IMR-90 (cell line): Measurements from ENCODE around the gene NFAT5. TPM values are rescaled to one million over a fixed set of nuclear protein-coding genes. Genes with fewer than 3 reads are reported as not detected.

Source experiments
- ATAC-seq: fragments of 200-7000 bp; cut with Tn5 transposase; 2 replicates; pipeline ENCODE4 v1.9.1; 2020; ENCODE audit warnings: low read depth, mild to moderate bottlenecking, moderate library complexity
- BruUV-seq: library from RNA; stranded (reverse); fragments of 400-500 nt; replicated peaks from 2 replicates; lab custom pipeline; 2021; lab: Mats Ljungman, UMichigan
- CTCF ChIA-PET: fragments of 300-600 bp; formaldehyde crosslinking; extraction: SDS; loops from one replicate; lab custom pipeline; 2021; ENCODE audit warnings: antibody characterized with exemption; lab: Yijun Ruan, JAX
- POLR2A ChIA-PET: fragments of 300-600 bp; sonication (Branson Sonifier 250); formaldehyde crosslinking; loops from one replicate; lab custom pipeline; 2022; ENCODE audit warnings: antibody characterized with exemption; ENCODE audit not compliant: unreplicated experiment; lab: Charles Lee
- DNase-seq: peaks from one replicate; pipeline ENCODE4 v3.0.0; 2013
- H2AFZ ChIP-seq: replicated peaks from 2 replicates; pipeline ENCODE3; 2013; ENCODE audit warnings: low read length, mild to moderate bottlenecking; ENCODE audit not compliant: poor library complexity
- H2AK5ac ChIP-seq: 2 replicates; pipeline ENCODE4 v1.6.1; 2013; ENCODE audit warnings: low read depth, low read length, inconsistent platforms
- H2AK9ac ChIP-seq: replicated peaks from 2 replicates; pipeline ENCODE3; 2013; ENCODE audit warnings: mild to moderate bottlenecking, low read depth, low read length, moderate library complexity; ENCODE audit not compliant: poor library complexity
- H2BK120ac ChIP-seq: 2 replicates; pipeline ENCODE4 v1.6.1; 2013; ENCODE audit warnings: low read depth, low read length, inconsistent platforms
- H2BK15ac ChIP-seq: 3 replicates; pipeline ENCODE4 v1.6.1; 2013; ENCODE audit warnings: low read depth, low read length, inconsistent platforms
- H2BK20ac ChIP-seq: 2 replicates; pipeline ENCODE4 v1.6.1; 2013; ENCODE audit warnings: low read depth, mild to moderate bottlenecking, inconsistent platforms, low read length, moderate library complexity
- H2BK5ac ChIP-seq: 2 replicates; pipeline ENCODE4 v1.6.1; 2013; ENCODE audit warnings: mild to moderate bottlenecking, low read depth, low read length, inconsistent platforms; ENCODE audit not compliant: poor library complexity, severe bottlenecking
- H3K14ac ChIP-seq: replicated peaks from 2 replicates; pipeline ENCODE4 v1.6.1; 2013; ENCODE audit warnings: low read depth, low read length, inconsistent platforms
- H3K18ac ChIP-seq: 2 replicates; pipeline ENCODE4 v1.6.1; 2013; ENCODE audit warnings: low read depth, low read length, control low read depth
- H3K23ac ChIP-seq: 2 replicates; pipeline ENCODE4 v1.6.1; 2013; ENCODE audit warnings: low read depth, low read length, inconsistent platforms
- H3K27ac ChIP-seq: 2 replicates; pipeline ENCODE4 v1.5.1; 2013; ENCODE audit warnings: mild to moderate bottlenecking, control low read depth, low read length; ENCODE audit not compliant: insufficient read depth
- H3K27me3 ChIP-seq: 2 replicates; pipeline ENCODE4 v1.6.1; 2013; ENCODE audit warnings: low read length; ENCODE audit not compliant: control insufficient read depth, insufficient read depth
- H3K36me3 ChIP-seq: 2 replicates; pipeline ENCODE4 v1.6.1; 2013; ENCODE audit warnings: low read length, mixed read lengths; ENCODE audit not compliant: control insufficient read depth, insufficient read depth
- H3K4ac ChIP-seq: 2 replicates; pipeline ENCODE4 v1.6.1; 2013; ENCODE audit warnings: low read depth, low read length, inconsistent platforms
- H3K4me1 ChIP-seq: 2 replicates; pipeline ENCODE4 v1.6.1; 2013; ENCODE audit warnings: low read length, mixed read lengths; ENCODE audit not compliant: control insufficient read depth, insufficient read depth
- H3K4me2 ChIP-seq: 2 replicates; pipeline ENCODE4 v1.6.1; 2013; ENCODE audit warnings: low read depth, mild to moderate bottlenecking, control low read depth, low read length, moderate library complexity
- H3K4me3 ChIP-seq: 2 replicates; pipeline ENCODE4 v1.5.1; 2013; ENCODE audit warnings: low read depth, mild to moderate bottlenecking, control low read depth, low read length, moderate library complexity; ENCODE audit not compliant: insufficient read depth
- H3K56ac ChIP-seq: 2 replicates; pipeline ENCODE4 v1.6.1; 2013; ENCODE audit warnings: low read length, inconsistent platforms; ENCODE audit not compliant: insufficient read depth; ENCODE audit errors: extremely low read depth
- H3K79me1 ChIP-seq, 2 experiments: 2 replicates each; pipeline ENCODE4 v1.6.1; 2013; ENCODE audit warnings: low read length in 2 of 2, inconsistent platforms in 1 of 2, low read depth in 1 of 2
- H3K9ac ChIP-seq: 2 replicates; pipeline ENCODE4 v1.6.1; 2013; ENCODE audit warnings: low read depth, low read length, control low read depth
- H3K9me1 ChIP-seq: 2 replicates; pipeline ENCODE4 v1.6.1; 2013; ENCODE audit warnings: low read length, inconsistent platforms; ENCODE audit not compliant: insufficient read depth
- H3K9me3 ChIP-seq: 2 replicates; pipeline ENCODE4 v1.6.1; 2013; ENCODE audit warnings: low read length; ENCODE audit not compliant: control insufficient read depth, insufficient read depth
- H4K20me1 ChIP-seq: 2 replicates; pipeline ENCODE4 v1.6.1; 2013; ENCODE audit warnings: low read length, inconsistent platforms; ENCODE audit not compliant: insufficient read depth
- H4K5ac ChIP-seq: 2 replicates; pipeline ENCODE4 v1.6.1; 2013; ENCODE audit warnings: mild to moderate bottlenecking, low read depth, low read length, control low read depth
- H4K8ac ChIP-seq, 2 experiments: 2 replicates each; pipeline ENCODE4 v1.6.1; 2013; ENCODE audit warnings: low read depth in 2 of 2, low read length in 2 of 2, control low read depth in 1 of 2, inconsistent platforms in 1 of 2
- H4K91ac ChIP-seq: 2 replicates; pipeline ENCODE4 v1.6.1; 2013; ENCODE audit warnings: low read depth, low read length, inconsistent platforms; ENCODE audit not compliant: insufficient read depth
- CHD1 ChIP-seq: IDR thresholded peaks from 2 replicates; pipeline ENCODE4 v1.6.1; 2012; ENCODE audit warnings: low read depth, low read length, improper control_type of control experiment
- CTCF ChIP-seq: conservative IDR thresholded peaks from 2 replicates; pipeline ENCODE4 v1.5.1; 2012; ENCODE audit warnings: mild to moderate bottlenecking, low read depth, low read length, improper control_type of control experiment
- ELK1 ChIP-seq: fragments of 150-350 bp; IDR thresholded peaks from 2 replicates; pipeline ENCODE4 v1.6.1; 2016; ENCODE audit warnings: low read depth, mild to moderate bottlenecking, low read length, moderate library complexity, borderline replicate concordance
- MAZ ChIP-seq: IDR thresholded peaks from 2 replicates; pipeline ENCODE4 v1.6.1; 2012; ENCODE audit warnings: low read depth, mild to moderate bottlenecking, low read length, improper control_type of control experiment, moderate library complexity, borderline replicate concordance
- RAD21 ChIP-seq: IDR thresholded peaks from 2 replicates; pipeline ENCODE4 v1.6.1; 2012; ENCODE audit warnings: low read length, improper control_type of control experiment
- SMC3 ChIP-seq: fragments of 150-350 bp; IDR thresholded peaks from 2 replicates; pipeline ENCODE4 v1.6.1; 2016; ENCODE audit warnings: low read depth, mild to moderate bottlenecking, antibody characterized with exemption, low read length, moderate library complexity
- USF2 ChIP-seq: fragments of 150-350 bp; IDR thresholded peaks from 2 replicates; pipeline ENCODE4 v1.6.1; 2017; ENCODE audit warnings: mild to moderate bottlenecking, antibody characterized with exemption, low read length, low read depth
- WGBS, 2 experiments: methylation state at CpG; one replicate each; pipeline versions ENCODE4 v1.1.5 to v1.1.7; 2013; ENCODE audit warnings: missing lambda C conversion rate in 2 of 2; ENCODE audit not compliant: insufficient read length in 1 of 2; ENCODE audit errors: extremely low coverage in 2 of 2; 5-methylcytosine and 5-hydroxymethylcytosine counted together
- dilution Hi-C: fragments of 300-500 bp; cut with HindIII; formaldehyde crosslinking; loops from one replicate; pipeline ENCODE4 v1.14.3; 2018; ENCODE audit warnings: low sequenced_read_pairs; ENCODE audit not compliant: unreplicated experiment
- in situ Hi-C: fragments of 300-500 bp; cut with MboI; formaldehyde crosslinking; loops from 3 replicates; pipeline ENCODE4 v1.14.3; 2019; ENCODE audit warnings: low sequenced_read_pairs, inconsistent platforms, mixed read lengths
- intact Hi-C: fragments of 100-400 bp; cut with micrococcal nuclease; formaldehyde crosslinking; loops from 2 replicates; pipeline ENCODE4 v1.10.0; 2022
- polyA plus RNA-seq, 3 experiments: library from polyadenylated mRNA; depleted of rRNA; stranded (reverse); fragments of >200 nt; gene quantifications; 2 replicates each; pipeline ENCODE4 v1.2.3, GENCODE V29; 2012; ENCODE audit warnings: low replicate concordance in 1 of 3
- total RNA-seq: library from RNA; depleted of rRNA; stranded (reverse); fragments of >200 nt; gene quantifications from 2 replicates; pipeline ENCODE4 v1.2.3, GENCODE V29; 2012

The NFAT5 gene
- total and polyA plus RNA-seq, 2 of the 4 experiments (the other 2 are of a cell fraction): 10.9 to 20.1 TPM

GRCh38 chr16:69566981-69567680, 1.4 kb downstream of the NFAT5 start:
- intact Hi-C loops (loop anchor here (1.0 to 5.0 kb wide), 4 partner anchors 8 to 120 kb away; no protein-coding TSS in a partner anchor), dilution Hi-C loops (no loop called here), in situ Hi-C loops (no loop called here)
- peak overlapping the region; percentile 99 for H3K9ac ChIP-seq
- H3K23ac ChIP-seq: peak overlapping the region; percentile 51
- no peaks in the 10 kb centered on the region for H3K27me3 ChIP-seq
- peak overlapping the region; percentile 95 for H2BK5ac ChIP-seq
- H2BK20ac ChIP-seq: no peak overlapping the region; the same call in 1 of the 2 replicates
- peak overlapping the region; percentile 65; the same call in 1 of the 2 replicates for H2AK5ac ChIP-seq
- TF ChIP-seq USF2 (no peak), CHD1 (no peak), ELK1 (no peak), SMC3 (peak; percentile 13), RAD21 (0 out of 2 replicates have a peak, but pooled peaks have one; percentile 13), MAZ (no peak), CTCF (peak; percentile 19; the same call in 1 of the 2 replicates)
- H2AFZ ChIP-seq: peak overlapping the region; percentile 69
- H3K9me3 ChIP-seq: no peaks in the 10 kb centered on the region
- H3K27ac ChIP-seq: peak overlapping the region; percentile 99
- BruUV-seq: TSS peak; percentile 44
- H3K14ac ChIP-seq: peak overlapping the region; percentile 96
- ATAC-seq (no peak), DNase-seq (peak; percentile 33)
- peaks cover 0 to 39% of the 10 kb centered on the region in 2 experiments; a peak in 2 of 4 replicates for H3K79me1 ChIP-seq
- H2BK120ac ChIP-seq: peak overlapping the region; percentile 67; the same call in 1 of the 2 replicates
- H3K4me3 ChIP-seq: peak overlapping the region; percentile 95
- H4K5ac ChIP-seq: peak overlapping the region; percentile 43; the same call in 1 of the 2 replicates
- H2AK9ac ChIP-seq: peak overlapping the region; percentile 73
- peak overlapping the region; percentile 86 for H3K4me2 ChIP-seq
- no peak overlapping the region for H2BK15ac ChIP-seq
- H3K36me3 ChIP-seq: peaks cover 6% of the 10 kb centered on the region; the same call in 1 of the 2 replicates
- peak overlapping the region; percentile 84 for H3K4ac ChIP-seq
- 0% methylated on average over 2 of the region's 9 CpGs; no CpG with 5 or more reads in 1 of the 2 experiments for WGBS, 2 experiments
- H3K56ac ChIP-seq: peak overlapping the region; percentile 85
- CTCF ChIA-PET: interaction anchor here (0.7 kb wide), 2 partner anchors 25 to 220 kb away, joined by 3 read pairs; no protein-coding TSS in a partner anchor
- peak overlapping the region; percentile 81; the same call in 1 of the 2 replicates for H3K18ac ChIP-seq
- POLR2A ChIA-PET: interaction anchor here (0.6 to 1.1 kb wide), 5 partner anchors 16 to 520 kb away, joined by 3 to 7 read pairs (median 4); no protein-coding TSS in a partner anchor
- peak overlapping the region; percentile 36 to 53; a peak in 2 of 4 replicates for H4K8ac ChIP-seq
- peak overlapping the region; percentile 35; the same call in 1 of the 2 replicates for H4K91ac ChIP-seq
- no peaks in the 10 kb centered on the region for H3K9me1 ChIP-seq
- peaks cover 35% of the 10 kb centered on the region for H4K20me1 ChIP-seq
- H3K4me1 ChIP-seq: peaks cover 7% of the 10 kb centered on the region
